Mesodermal cell (in vitro differentiated cells): ENCODE results near the gene PCK2.

Source experiments
- H3K27ac ChIP-seq: 2 replicates; pipeline ENCODE4 v1.7.0; 2013; ENCODE audit warnings: mild to moderate bottlenecking, low read depth, low read length, moderate library complexity; ENCODE audit not compliant: severe bottlenecking
- H3K36me3 ChIP-seq: 2 replicates; pipeline ENCODE4 v1.7.1; 2013; ENCODE audit warnings: mild to moderate bottlenecking, low read length, moderate library complexity; ENCODE audit not compliant: control insufficient read depth, insufficient read depth
- H3K4me1 ChIP-seq: one replicate; pipeline ENCODE4 v1.7.1; 2013; ENCODE audit warnings: mild to moderate bottlenecking, low read length; ENCODE audit not compliant: insufficient read depth, control insufficient read depth, poor library complexity, severe bottlenecking
- H3K4me3 ChIP-seq: 2 replicates; pipeline ENCODE4 v1.7.0; 2013; ENCODE audit warnings: low read length, control low read depth, mild to moderate bottlenecking; ENCODE audit not compliant: insufficient read depth, poor library complexity, severe bottlenecking; ENCODE audit errors: extremely low read depth
- H3K9me3 ChIP-seq: 2 replicates; pipeline ENCODE4 v1.7.1; 2013; ENCODE audit warnings: mild to moderate bottlenecking, low read length, moderate library complexity; ENCODE audit not compliant: control insufficient read depth
- WGBS, 2 experiments: methylation state at CpG; one replicate each; pipeline ENCODE4 v1.1.5; 2013; ENCODE audit warnings: missing lambda C conversion rate in 2 of 2; ENCODE audit not compliant: insufficient coverage in 2 of 2; 5-methylcytosine and 5-hydroxymethylcytosine counted together

The PCK2 gene

DNA sequence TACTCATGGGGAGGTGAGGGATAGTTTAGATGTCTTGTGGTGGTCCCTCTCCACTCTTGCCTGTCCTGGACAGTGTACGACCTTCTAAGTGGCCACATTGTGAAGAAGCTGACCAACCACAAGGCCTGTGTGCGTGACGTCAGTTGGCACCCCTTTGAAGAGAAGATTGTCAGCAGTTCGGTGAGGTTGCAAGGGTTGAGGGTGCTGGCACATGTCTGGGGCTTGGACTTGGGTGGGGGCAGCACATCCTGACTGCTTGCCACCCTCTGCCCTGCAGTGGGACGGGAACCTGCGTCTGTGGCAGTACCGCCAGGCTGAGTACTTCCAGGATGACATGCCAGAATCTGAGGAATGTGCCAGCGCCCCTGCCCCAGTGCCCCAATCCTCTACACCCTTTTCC lies 28.8 kb downstream of the PCK2 start:
- H3K9me3 ChIP-seq: no peaks in the 10 kb centered on the region
- peaks cover 32% of the 10 kb centered on the region for H3K36me3 ChIP-seq
- H3K4me1 ChIP-seq: no peaks in the 10 kb centered on the region
- WGBS, 2 experiments: 92 to 93% methylated on average over 5 to 7 of the region's 8 CpGs
- H3K27ac ChIP-seq: no peak overlapping the region
- H3K4me3 ChIP-seq: no peak overlapping the region

DNA sequence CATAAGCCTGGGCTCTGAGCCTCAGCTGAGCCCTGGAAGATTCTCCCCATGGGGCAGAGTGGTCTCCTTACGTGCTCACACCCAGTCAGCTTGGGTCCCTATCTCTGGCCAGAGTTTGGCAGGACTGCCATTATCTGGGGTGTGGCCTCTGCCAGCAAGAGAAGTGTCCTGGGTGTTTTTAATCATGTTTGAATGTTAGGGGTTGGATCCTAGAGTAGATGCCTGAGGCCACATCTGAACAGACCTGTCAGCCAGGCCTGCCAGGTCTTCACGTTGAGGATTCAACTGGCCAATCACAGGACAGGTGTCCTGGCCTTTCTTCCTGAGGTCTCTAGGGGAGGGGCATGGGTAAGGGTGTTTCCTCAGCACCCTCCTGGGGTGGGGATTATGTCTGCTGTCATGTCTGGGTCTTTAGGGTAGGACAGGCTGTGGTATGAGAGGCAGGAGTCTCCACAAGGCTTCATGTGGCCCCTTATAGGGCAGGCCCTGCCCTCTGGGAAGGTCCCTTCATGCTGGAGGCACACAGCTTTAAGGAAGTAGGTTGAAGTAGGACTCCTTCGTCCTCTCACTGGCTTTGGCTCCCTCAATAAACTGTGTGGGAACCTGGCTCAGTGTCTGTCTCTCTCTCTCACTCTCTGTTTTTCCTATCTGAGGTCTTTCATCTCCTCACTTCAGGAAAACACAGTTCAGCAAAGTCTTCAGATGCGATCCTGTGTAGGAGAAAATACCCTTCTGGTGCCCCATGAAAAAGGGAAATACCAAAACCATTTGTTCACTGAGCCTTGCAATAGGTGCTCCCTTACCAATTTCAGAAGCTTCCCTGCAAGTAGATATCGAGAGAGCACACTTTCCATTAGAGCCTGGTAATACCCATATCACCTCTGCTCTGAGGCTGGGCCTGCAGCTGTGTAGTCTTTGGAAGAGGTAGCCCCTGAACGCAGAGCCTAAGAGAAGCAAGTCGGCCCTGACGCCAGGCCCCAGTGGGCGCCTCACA lies 29.6 kb downstream of the PCK2 start:
- WGBS, 2 experiments: 93% methylated on average over 5 to 9 of the region's 9 CpGs

DNA sequence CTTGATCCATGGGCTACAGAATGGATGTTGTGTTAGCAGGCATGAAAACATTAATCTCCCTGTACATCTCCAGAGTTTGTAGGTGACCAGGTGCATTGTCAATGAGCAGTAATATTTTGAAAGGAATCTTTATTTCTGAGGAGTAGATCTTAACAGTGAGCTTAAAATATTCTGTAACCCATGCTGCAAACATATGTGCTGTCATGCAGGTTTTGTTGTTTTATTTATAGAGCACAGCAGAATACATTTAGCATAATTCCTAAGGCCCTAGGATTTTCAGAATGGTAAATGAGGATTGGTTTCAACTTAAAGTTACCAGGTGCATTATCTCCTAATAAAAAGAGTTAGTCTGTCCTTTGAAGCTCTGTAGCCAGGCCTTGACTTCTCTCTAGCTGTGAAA lies 32.8 kb downstream of the PCK2 start:
- H3K27ac ChIP-seq: no peak overlapping the region
- H3K36me3 ChIP-seq: peaks cover 2% of the 10 kb centered on the region
- no peaks in the 10 kb centered on the region for H3K4me1 ChIP-seq
- no peaks in the 10 kb centered on the region for H3K9me3 ChIP-seq
- H3K4me3 ChIP-seq: no peak overlapping the region

More for the DNA sequence above, 29.6 kb downstream of the PCK2 start:
- no peaks in the 10 kb centered on the region for H3K9me3 ChIP-seq
- H3K4me3 ChIP-seq: no peak overlapping the region
- peaks cover 24% of the 10 kb centered on the region for H3K36me3 ChIP-seq
- no peaks in the 10 kb centered on the region for H3K4me1 ChIP-seq
- no peak overlapping the region for H3K27ac ChIP-seq

DNA sequence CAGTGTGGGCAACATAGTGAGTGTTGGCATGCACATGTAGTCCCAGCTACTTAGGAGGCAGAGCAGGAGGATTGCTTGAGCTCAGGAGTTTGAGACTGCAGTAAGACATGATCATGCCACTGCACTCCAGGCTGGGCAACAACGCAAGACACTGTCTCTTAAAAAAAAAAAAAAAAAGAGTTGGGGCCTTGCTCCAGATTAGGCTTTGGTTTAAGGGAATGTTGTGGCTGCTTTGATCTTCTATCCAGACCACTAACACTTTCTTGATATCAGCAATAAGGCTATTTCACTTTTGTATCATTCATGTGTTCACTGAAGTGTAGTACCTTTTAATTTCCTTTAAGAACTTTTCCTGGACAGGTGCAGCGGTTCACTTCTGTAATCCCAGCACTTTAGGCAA lies 33.6 kb downstream of the PCK2 start:
- H3K4me1 ChIP-seq: no peaks in the 10 kb centered on the region
- no peak overlapping the region for H3K27ac ChIP-seq
- peaks cover 2% of the 10 kb centered on the region for H3K36me3 ChIP-seq
- WGBS, 2 experiments: 92 to 100% methylated on average over 1 to 2 of the region's 2 CpGs
- H3K9me3 ChIP-seq: no peaks in the 10 kb centered on the region
- H3K4me3 ChIP-seq: no peak overlapping the region

DNA sequence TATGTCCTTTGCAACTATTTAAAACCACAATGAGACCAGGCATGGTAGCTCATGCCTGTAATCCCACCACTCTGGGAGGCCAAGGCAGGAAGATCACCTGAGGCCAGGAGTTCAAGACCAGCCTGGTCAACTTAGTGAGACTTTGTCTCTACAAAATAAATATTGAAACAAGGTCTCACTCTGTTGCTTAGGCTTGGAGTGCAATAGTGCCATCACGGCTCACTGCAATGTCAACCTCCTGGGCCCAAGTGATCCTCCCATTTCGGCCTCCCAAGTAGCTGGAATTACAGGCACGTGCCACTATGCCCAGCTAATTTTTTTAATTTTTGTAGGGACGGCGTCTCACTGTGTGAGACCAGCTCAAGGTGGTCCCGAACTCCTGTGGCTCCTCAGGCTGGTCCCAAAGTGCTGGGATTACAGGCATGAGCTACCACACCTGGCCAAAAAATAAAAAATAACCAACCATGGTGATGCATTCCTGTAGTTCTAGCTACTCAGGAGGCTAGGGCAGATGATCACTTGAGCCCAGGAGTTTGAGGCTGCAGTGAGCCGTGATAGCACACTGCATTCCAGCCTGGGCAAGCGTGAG lies 35.4 kb downstream of the PCK2 start:
- Histone ChIP-seq H3K27ac (no peak overlapping the region), H3K36me3 (no peaks in the 10 kb centered on the region), H3K9me3 (no peaks in the 10 kb centered on the region), H3K4me3 (no peak overlapping the region), H3K4me1 (no peaks in the 10 kb centered on the region)
- WGBS, 2 experiments: 88 to 97% methylated on average over 6 of the region's 8 CpGs

DNA sequence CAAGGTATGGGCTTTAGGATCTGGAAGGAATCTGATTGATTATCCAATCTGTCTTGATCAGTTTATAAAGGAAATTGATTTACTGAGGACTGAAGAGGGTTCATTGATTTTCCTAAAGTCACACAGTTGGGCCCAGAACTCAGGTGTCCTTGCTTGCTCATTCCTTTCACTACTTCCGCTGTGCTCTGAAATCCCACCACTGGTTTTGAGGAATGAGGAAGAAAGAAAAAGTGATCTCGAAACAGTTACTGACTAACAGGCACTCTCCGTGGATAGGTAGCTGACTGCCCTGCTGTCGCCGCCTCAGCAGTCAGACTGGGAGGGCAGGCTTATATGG lies 36.2 kb downstream of the PCK2 start, which contains the start of gene FITM1:
Gene FITM1 (plus strand): TSS at position 280 of the 337 bp plus-strand sequence. CDS start 905 bp downstream, outside the sequence.
- Histone ChIP-seq H3K27ac (no peak within 1 kb of the TSS), H3K9me3 (no peaks in the 10 kb centered on the region), H3K36me3 (no peaks in the 10 kb centered on the region), H3K4me3 (no peak within 1 kb of the TSS), H3K4me1 (no peaks in the 10 kb centered on the region)
- WGBS, 2 experiments: 90 to 92% methylated on average over 3 to 4 of the region's 5 CpGs

DNA sequence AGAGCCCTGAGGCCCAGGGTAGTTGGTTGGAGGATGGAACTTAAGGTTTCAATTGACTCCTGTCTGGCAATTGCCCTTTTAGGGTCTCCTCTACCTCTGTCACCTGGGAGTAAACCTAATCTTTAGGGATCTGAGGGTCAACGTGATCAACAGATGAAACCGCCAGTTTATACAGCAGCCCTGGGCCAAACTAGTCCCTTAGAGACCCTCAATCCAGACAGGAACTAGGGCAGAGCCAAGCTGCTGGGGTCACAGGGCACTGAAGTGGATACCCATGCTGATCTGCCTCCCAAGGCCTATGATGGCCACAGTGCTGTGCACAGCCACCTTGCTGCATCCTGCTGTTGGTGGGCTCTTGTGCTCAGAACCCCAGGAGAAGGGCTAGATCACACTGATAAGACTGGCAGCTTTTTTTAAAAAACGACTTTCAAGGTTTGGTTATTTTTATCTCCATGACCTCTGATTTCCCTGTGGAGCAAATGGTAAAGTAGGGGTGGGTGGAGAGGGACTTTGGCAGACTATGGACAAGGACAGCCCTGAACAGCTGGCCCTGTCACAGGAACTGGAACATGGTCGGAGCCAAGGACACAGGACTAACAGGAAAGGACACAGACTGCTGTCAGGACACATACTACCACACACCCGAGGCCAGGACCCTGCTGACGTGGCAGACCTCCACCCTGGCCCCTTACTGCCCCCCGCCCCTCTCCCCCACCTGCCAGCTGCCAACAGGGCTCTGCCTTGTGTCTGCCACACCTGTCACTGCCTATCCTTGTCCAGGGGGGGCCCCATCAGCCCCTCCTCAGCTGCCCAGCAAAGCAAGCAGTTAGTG lies 36.8 kb downstream of the PCK2 start:
- H3K4me3 ChIP-seq: no peak overlapping the region
- 75 to 80% methylated on average over 2 to 6 of the region's 7 CpGs for WGBS, 2 experiments
- no peaks in the 10 kb centered on the region for H3K4me1 ChIP-seq
- no peaks in the 10 kb centered on the region for H3K9me3 ChIP-seq
- H3K27ac ChIP-seq: no peak overlapping the region
- no peaks in the 10 kb centered on the region for H3K36me3 ChIP-seq

DNA sequence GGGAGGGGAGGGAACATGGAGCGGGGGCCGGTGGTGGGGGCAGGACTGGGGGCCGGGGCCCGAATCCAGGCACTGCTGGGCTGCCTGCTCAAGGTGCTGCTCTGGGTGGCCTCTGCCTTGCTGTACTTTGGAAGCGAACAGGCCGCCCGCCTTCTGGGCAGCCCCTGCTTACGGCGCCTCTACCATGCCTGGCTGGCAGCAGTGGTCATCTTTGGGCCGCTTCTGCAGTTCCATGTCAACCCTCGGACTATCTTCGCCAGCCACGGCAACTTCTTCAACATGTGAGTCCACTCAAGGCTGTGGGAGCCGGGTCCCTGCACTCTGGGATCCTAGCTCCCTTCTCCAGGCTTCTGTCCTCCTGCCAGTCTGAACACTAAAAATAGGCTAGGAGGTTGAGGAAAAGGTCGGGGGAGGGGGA lies 37.4 kb downstream of the PCK2 start:
- Histone ChIP-seq H3K36me3 (no peaks in the 10 kb centered on the region), H3K4me1 (peaks cover under 1% of the 10 kb centered on the region), H3K27ac (no peak overlapping the region), H3K4me3 (no peak overlapping the region), H3K9me3 (no peaks in the 10 kb centered on the region)
- WGBS, 2 experiments: 92% methylated on average over 12 to 15 of the region's 15 CpGs

DNA sequence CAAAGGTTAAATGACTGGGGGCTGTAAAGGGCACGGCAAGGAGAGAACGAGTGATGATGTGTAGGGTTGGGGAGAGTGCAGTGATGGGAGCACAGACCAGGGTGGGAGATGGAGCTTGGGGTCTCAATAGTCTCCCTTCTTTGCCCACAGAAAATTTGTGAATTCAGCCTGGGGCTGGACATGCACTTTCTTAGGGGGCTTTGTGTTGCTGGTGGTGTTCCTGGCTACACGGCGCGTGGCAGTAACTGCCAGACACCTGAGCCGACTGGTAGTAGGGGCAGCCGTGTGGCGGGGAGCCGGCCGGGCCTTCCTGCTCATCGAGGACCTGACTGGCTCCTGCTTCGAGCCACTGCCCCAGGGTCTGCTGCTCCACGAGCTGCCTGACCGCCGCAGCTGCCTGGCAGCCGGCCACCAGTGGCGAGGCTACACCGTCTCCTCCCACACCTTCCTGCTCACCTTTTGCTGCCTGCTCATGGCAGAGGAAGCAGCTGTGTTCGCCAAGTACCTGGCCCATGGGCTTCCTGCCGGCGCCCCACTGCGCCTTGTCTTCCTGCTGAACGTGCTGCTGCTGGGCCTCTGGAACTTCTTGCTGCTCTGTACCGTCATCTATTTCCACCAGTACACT lies 38.1 kb downstream of the PCK2 start:
- no peaks in the 10 kb centered on the region for H3K9me3 ChIP-seq
- no peak overlapping the region for H3K27ac ChIP-seq
- H3K4me3 ChIP-seq: no peak overlapping the region
- H3K4me1 ChIP-seq: peaks cover 2% of the 10 kb centered on the region
- 87 to 92% methylated on average over 23 to 24 of the region's 24 CpGs for WGBS, 2 experiments
- H3K36me3 ChIP-seq: no peaks in the 10 kb centered on the region

DNA sequence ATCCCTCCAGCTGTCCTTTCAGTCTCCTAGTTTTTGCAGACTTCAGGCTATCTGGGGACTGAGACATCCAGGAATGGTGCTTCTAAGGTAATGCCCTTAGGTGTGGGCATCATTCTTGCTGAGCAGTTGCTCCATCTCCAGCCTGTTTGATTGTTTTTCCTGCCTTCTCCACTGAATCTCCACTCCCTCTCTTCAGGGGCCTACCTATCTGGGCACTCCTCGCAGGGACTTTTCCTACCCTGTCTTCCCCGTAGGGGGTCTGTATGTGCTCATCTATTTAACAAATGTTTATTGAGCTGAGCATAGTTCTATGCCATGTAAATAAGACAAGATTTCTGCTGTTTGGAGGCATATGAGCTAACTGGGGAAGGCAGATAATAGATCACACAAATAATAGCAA lies 38.9 kb downstream of the PCK2 start:
- Histone ChIP-seq H3K36me3 (peaks cover 5% of the 10 kb centered on the region), H3K4me1 (peaks cover 2% of the 10 kb centered on the region), H3K4me3 (no peak overlapping the region), H3K27ac (no peak overlapping the region), H3K9me3 (no peaks in the 10 kb centered on the region)
- WGBS, 2 experiments: 92% methylated on average over 2 of the region's 2 CpGs; no CpG with 5 or more reads in 1 of the 2 experiments
